DND-41 (cell line): ENCODE measurements around the gene SENP3.

Experiments
- ATAC-seq: fragments of 200-7000 bp; cut with Tn5 transposase; 3 replicates; pipeline ENCODE4 v1.9.1; 2021; ENCODE audit warnings: low read depth; ENCODE audit not compliant: insufficient read depth
- DNase-seq: peaks from one replicate; pipeline ENCODE4 v3.0.0-alpha.2; 2020
- H2AFZ ChIP-seq: 2 replicates; pipeline ENCODE4 v1.6.0; 2012; ENCODE audit warnings: low read depth, low read length
- H3K27ac ChIP-seq: 2 replicates; pipeline ENCODE4 v1.5.1; 2012; ENCODE audit warnings: low read length, inconsistent platforms
- H3K27me3 ChIP-seq: fragments of 200-600 bp; sonication (generic); 2 replicates; pipeline ENCODE4 v1.6.0; 2012; ENCODE audit warnings: low read length, mild to moderate bottlenecking, inconsistent platforms; ENCODE audit not compliant: insufficient read depth, poor library complexity
- H3K36me3 ChIP-seq: 2 replicates; pipeline ENCODE4 v1.5.1; 2012; ENCODE audit warnings: low read length, inconsistent platforms; ENCODE audit not compliant: insufficient read depth
- H3K4me1 ChIP-seq: 2 replicates; pipeline ENCODE4 v1.5.1; 2012; ENCODE audit warnings: mild to moderate bottlenecking, low read length; ENCODE audit not compliant: insufficient read depth
- H3K4me2 ChIP-seq: 2 replicates; pipeline ENCODE4 v1.6.0; 2012; ENCODE audit warnings: mild to moderate bottlenecking, moderate library complexity, low read length, inconsistent platforms; ENCODE audit not compliant: insufficient read depth
- H3K4me3 ChIP-seq, 2 experiments: fragments of 200-600 bp in 1 of 2; shearing (Covaris generic) in 1 of 2; 2 replicates each; pipeline ENCODE4 v1.5.1; 2012 to 2016; ENCODE audit warnings: inconsistent platforms in 2 of 2, low read length in 2 of 2, mild to moderate bottlenecking in 2 of 2, low read depth in 1 of 2, moderate library complexity in 1 of 2
- H3K79me2 ChIP-seq: 2 replicates; pipeline ENCODE4 v1.6.0; 2012; ENCODE audit warnings: low read length, inconsistent platforms; ENCODE audit not compliant: insufficient read depth
- H3K9ac ChIP-seq: 2 replicates; pipeline ENCODE4 v1.6.0; 2012; ENCODE audit warnings: low read depth, mild to moderate bottlenecking, inconsistent platforms, low read length, moderate library complexity
- H3K9me3 ChIP-seq: 2 replicates; pipeline ENCODE4 v1.5.1; 2012; ENCODE audit warnings: low read length, moderate library complexity, mild to moderate bottlenecking, inconsistent platforms; ENCODE audit not compliant: insufficient read depth, severe bottlenecking
- H4K20me1 ChIP-seq: 2 replicates; pipeline ENCODE4 v1.6.0; 2012; ENCODE audit warnings: low read length; ENCODE audit not compliant: insufficient read depth
- EZH2 ChIP-seq: IDR thresholded peaks from 3 replicates; pipeline ENCODE4 v1.6.1; 2012; ENCODE audit warnings: borderline replicate concordance, low read depth, mild to moderate bottlenecking, moderate library complexity, low read length, inconsistent platforms; ENCODE audit not compliant: severe bottlenecking
- TF ChIP-seq, protein P1 (sequence below): IDR thresholded peaks from 2 replicates; pipeline ENCODE4 v1.5.1; 2012; ENCODE audit warnings: borderline replicate concordance, low read length, moderate library complexity, mild to moderate bottlenecking; ENCODE audit not compliant: poor library complexity, severe bottlenecking; ENCODE audit errors: extremely low read depth

The SENP3 gene

DNA sequence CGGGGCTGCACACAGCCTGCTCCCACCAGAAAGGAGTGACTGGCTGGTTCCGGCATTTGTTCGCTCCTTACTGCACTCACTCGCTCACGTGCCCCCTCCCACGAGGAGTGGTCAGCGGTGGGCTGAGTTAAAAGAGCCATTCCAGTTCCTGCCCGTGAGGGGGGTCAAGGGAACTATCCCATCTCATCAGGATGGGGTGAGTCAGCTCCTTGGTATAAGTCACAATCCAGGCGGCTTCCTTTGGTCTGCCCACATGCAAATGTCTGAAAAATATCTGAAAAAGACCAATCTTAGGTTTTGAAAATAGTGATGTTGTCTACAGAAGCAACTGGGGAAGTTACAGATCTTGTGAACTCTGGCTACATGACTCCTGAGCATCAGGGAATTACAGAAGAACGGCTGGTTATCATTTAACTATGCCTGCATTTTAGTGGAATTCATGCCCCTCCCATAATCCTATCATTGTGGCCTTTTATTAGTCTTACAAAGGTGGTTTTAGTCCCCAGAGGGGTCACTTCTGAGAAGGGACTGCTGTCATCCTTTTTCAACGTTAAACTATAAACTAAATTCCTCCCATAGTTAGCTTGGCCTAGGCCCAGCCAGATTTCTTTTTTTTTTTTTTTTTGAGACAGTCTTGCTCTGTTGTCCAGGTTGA lies 22.7 kb upstream of the SENP3 start:
- no peak overlapping the region for H3K4me3 ChIP-seq
- no peak overlapping the region for H3K4me2 ChIP-seq
- no peaks in the 10 kb centered on the region for H3K27me3 ChIP-seq
- H3K9ac ChIP-seq = no peak overlapping the region
- no peaks in the 10 kb centered on the region for H3K79me2 ChIP-seq
- H3K9me3 ChIP-seq = peaks cover 12% of the 10 kb centered on the region
- no peaks in the 10 kb centered on the region for H3K36me3 ChIP-seq
- no peak for TF ChIP-seq EZH2
- TF ChIP-seq, protein P1, sequence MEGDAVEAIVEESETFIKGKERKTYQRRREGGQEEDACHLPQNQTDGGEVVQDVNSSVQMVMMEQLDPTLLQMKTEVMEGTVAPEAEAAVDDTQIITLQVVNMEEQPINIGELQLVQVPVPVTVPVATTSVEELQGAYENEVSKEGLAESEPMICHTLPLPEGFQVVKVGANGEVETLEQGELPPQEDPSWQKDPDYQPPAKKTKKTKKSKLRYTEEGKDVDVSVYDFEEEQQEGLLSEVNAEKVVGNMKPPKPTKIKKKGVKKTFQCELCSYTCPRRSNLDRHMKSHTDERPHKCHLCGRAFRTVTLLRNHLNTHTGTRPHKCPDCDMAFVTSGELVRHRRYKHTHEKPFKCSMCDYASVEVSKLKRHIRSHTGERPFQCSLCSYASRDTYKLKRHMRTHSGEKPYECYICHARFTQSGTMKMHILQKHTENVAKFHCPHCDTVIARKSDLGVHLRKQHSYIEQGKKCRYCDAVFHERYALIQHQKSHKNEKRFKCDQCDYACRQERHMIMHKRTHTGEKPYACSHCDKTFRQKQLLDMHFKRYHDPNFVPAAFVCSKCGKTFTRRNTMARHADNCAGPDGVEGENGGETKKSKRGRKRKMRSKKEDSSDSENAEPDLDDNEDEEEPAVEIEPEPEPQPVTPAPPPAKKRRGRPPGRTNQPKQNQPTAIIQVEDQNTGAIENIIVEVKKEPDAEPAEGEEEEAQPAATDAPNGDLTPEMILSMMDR = no peak
- H3K4me1 ChIP-seq = no peaks in the 10 kb centered on the region
- no peak for DNase-seq
- ATAC-seq = no peak
- H3K27ac ChIP-seq = no peak overlapping the region
- no peak overlapping the region for H2AFZ ChIP-seq
- H4K20me1 ChIP-seq = no peaks in the 10 kb centered on the region

DNA sequence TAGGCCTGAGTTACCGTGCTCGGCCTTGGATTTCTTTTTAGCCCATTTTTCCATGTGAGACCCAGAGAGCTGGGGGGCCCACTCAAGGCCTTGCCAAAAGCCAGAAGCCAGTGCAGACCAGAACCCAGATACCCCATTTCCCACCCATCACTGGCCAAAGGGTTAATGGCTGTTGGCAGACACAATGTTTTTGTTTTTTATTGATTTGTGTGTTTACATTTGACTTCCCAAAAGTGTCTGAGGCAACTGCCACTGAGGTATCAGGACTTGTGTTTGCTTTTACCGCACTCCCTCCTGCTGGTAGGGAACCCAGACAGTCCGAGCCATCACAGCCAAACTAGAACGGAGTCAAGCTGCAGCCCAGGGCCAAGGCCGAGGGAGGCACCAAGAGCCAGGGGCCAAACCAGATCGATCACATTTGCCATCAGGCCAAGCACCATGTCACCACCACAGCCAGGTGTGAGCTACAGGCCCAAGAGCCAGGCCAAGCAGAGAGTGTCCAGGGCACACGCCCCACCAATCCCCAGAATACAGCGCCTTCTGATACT lies 20.6 kb upstream of the SENP3 start:
- no peak overlapping the region for H3K4me3 ChIP-seq
- H3K9ac ChIP-seq = no peak overlapping the region
- no peaks in the 10 kb centered on the region for H3K79me2 ChIP-seq
- no peaks in the 10 kb centered on the region for H3K4me1 ChIP-seq
- H3K9me3 ChIP-seq = peaks cover 12% of the 10 kb centered on the region
- H4K20me1 ChIP-seq = no peaks in the 10 kb centered on the region
- ATAC-seq = no peak
- H3K4me2 ChIP-seq = no peak overlapping the region
- no peak overlapping the region for H2AFZ ChIP-seq
- DNase-seq = no peak
- H3K36me3 ChIP-seq = no peaks in the 10 kb centered on the region
- H3K27me3 ChIP-seq = no peaks in the 10 kb centered on the region
- TF ChIP-seq, protein P1 = no peak
- no peak for TF ChIP-seq EZH2
- no peak overlapping the region for H3K27ac ChIP-seq

DNA sequence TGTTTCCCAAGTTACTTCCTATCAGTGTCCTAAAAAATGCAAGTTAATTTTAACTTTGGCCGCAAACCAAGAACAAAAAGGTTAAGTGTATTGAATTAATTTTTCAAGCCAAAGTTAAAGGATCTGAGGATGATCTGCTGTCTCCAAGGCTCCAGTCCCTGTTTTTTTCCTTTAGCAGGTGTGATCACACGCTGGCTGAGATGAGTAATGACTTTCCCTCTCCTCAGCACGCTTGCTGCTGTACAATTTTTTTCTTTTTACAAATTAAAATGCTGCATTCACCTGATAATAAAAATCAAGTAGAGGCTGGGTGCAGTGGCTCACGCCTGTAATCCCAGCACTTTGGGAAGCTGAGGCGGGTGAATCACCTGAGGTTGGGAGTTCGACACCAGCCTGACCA lies 16.8 kb upstream of the SENP3 start:
- H3K9ac ChIP-seq = no peak overlapping the region
- peaks cover 17% of the 10 kb centered on the region for H3K4me1 ChIP-seq
- no peaks in the 10 kb centered on the region for H3K79me2 ChIP-seq
- H2AFZ ChIP-seq = no peak overlapping the region
- no peak for TF ChIP-seq EZH2
- TF ChIP-seq, protein P1 = no peak
- no peak overlapping the region for H3K4me2 ChIP-seq
- ATAC-seq (no peak), DNase-seq (no peak)
- H3K36me3 ChIP-seq = no peaks in the 10 kb centered on the region
- no peaks in the 10 kb centered on the region for H3K9me3 ChIP-seq
- H3K27me3 ChIP-seq = peaks cover 5% of the 10 kb centered on the region
- no peak overlapping the region for H3K27ac ChIP-seq
- no peak overlapping the region for H3K4me3 ChIP-seq
- no peaks in the 10 kb centered on the region for H4K20me1 ChIP-seq
